Neural progenitor cell (in vitro differentiated cells): ENCODE results near the gene ATP13A3. TPM values are rescaled to one million over a fixed set of nuclear protein-coding genes. Genes with fewer than 3 reads are reported as not detected.

Source experiments
- DNase-seq: peaks from one replicate; pipeline ENCODE4 v3.0.0-alpha.2; 2016; ENCODE audit warnings: low spot score
- H2AFZ ChIP-seq: fragments of 200-600 bp; sonication (generic); replicated peaks from 2 replicates; pipeline ENCODE4 v1.6.1; 2016; ENCODE audit warnings: antibody characterized with exemption
- H3F3A ChIP-seq: fragments of 200-600 bp; sonication (generic); 2 replicates; pipeline ENCODE4 v1.6.1; 2016; ENCODE audit warnings: antibody characterized with exemption, low read depth
- H3K27ac ChIP-seq: fragments of 200-600 bp; sonication (generic); 2 replicates; pipeline ENCODE4 v1.5.1; 2016; ENCODE audit warnings: mild to moderate bottlenecking
- H3K27me3 ChIP-seq: fragments of 200-600 bp; sonication (generic); 2 replicates; pipeline ENCODE4 v1.6.1; 2016; ENCODE audit warnings: mild to moderate bottlenecking, moderate library complexity
- H3K36me3 ChIP-seq: fragments of 200-600 bp; sonication (generic); 2 replicates; pipeline ENCODE4 v1.5.1; 2016
- H3K4me1 ChIP-seq: fragments of 200-600 bp; sonication (generic); 2 replicates; pipeline ENCODE4 v1.6.1; 2016; ENCODE audit warnings: mixed run types
- H3K4me2 ChIP-seq: fragments of 200-600 bp; sonication (generic); 2 replicates; pipeline ENCODE4 v1.6.1; 2016
- H3K4me3 ChIP-seq: fragments of 200-600 bp; sonication (generic); 2 replicates; pipeline ENCODE4 v1.5.1; 2016
- H3K79me2 ChIP-seq: fragments of 200-600 bp; sonication (generic); 2 replicates; pipeline ENCODE4 v1.6.1; 2016; ENCODE audit warnings: low read depth
- H3K9ac ChIP-seq: fragments of 200-600 bp; sonication (generic); 2 replicates; pipeline ENCODE4 v1.6.1; 2016
- H3K9me3 ChIP-seq: fragments of 200-600 bp; sonication (generic); 2 replicates; pipeline ENCODE4 v1.5.1; 2016; ENCODE audit warnings: low read depth
- H4K20me1 ChIP-seq: fragments of 200-600 bp; sonication (generic); 2 replicates; pipeline ENCODE4 v1.6.1; 2016; ENCODE audit warnings: low read depth
- H3K27ac Mint-ChIP-seq: 3 replicates; pipeline ENCODE4 v1.8.0; 2021; ENCODE audit warnings: mixed read lengths
- H3K27me3 Mint-ChIP-seq: 2 replicates; pipeline ENCODE4 v1.8.0; 2022; ENCODE audit warnings: low read depth, mild to moderate bottlenecking, inconsistent platforms, moderate library complexity, mixed read lengths; ENCODE audit not compliant: insufficient read depth
- H3K36me3 Mint-ChIP-seq: 3 replicates; pipeline ENCODE4 v1.8.0; 2021; ENCODE audit warnings: mixed read lengths
- H3K4me1 Mint-ChIP-seq: 3 replicates; pipeline ENCODE4 v1.8.0; 2021; ENCODE audit warnings: mixed read lengths
- H3K4me3 Mint-ChIP-seq: 3 replicates; pipeline ENCODE4 v1.8.0; 2021; ENCODE audit warnings: mild to moderate bottlenecking, moderate library complexity, mixed read lengths
- H3K9me3 Mint-ChIP-seq: 3 replicates; pipeline ENCODE4 v1.8.0; 2020; ENCODE audit warnings: mixed read lengths
- CTCF ChIP-seq: fragments of 200-600 bp; sonication (generic); IDR thresholded peaks from 2 replicates; pipeline ENCODE4 v1.5.1; 2017; ENCODE audit warnings: antibody characterized with exemption, mild to moderate bottlenecking
- EZH2 ChIP-seq: fragments of 200-600 bp; sonication (generic); IDR thresholded peaks from 2 replicates; pipeline ENCODE4 v1.6.1; 2017; ENCODE audit warnings: antibody characterized with exemption, mild to moderate bottlenecking, moderate library complexity
- EZH2phosphoT487 ChIP-seq: fragments of 200-600 bp; sonication (generic); IDR thresholded peaks from 2 replicates; pipeline ENCODE4 v1.6.1; 2017; ENCODE audit warnings: antibody characterized with exemption
- total RNA-seq: library from RNA; depleted of rRNA; stranded (reverse); fragments of >200 nt; gene quantifications from 2 replicates; pipeline ENCODE4 v1.2.3, GENCODE V29; 2015; ENCODE audit warnings: low replicate concordance

Gene ATP13A3
- total RNA-seq, 1 donor from 2014 or later = 105 TPM

- H3K9me3 ChIP-seq = no peaks in the 10 kb centered on the region
- DNase-seq = no peak
- peaks cover 12% of the 10 kb centered on the region for H3F3A ChIP-seq
- peaks cover 37% of the 10 kb centered on the region for H3K36me3 ChIP-seq
- H3K27me3 ChIP-seq = no peaks in the 10 kb centered on the region
- no peak overlapping the region for H2AFZ ChIP-seq
- no peaks in the 10 kb centered on the region for H3K9me3 Mint-ChIP-seq
- no peaks in the 10 kb centered on the region for H3K4me1 Mint-ChIP-seq
- H3K79me2 ChIP-seq = no peaks in the 10 kb centered on the region
- no peak overlapping the region for H3K9ac ChIP-seq
- H3K27ac ChIP-seq = no peak overlapping the region
- H3K27me3 Mint-ChIP-seq = no peaks in the 10 kb centered on the region
- TF ChIP-seq EZH2 (no peak), EZH2phosphoT487 (no peak), CTCF (no peak)
- no peak overlapping the region for H3K27ac Mint-ChIP-seq
- H3K4me3 ChIP-seq = no peak overlapping the region
- no peak overlapping the region for H3K4me2 ChIP-seq
- peaks cover 3% of the 10 kb centered on the region for H4K20me1 ChIP-seq
- H3K4me3 Mint-ChIP-seq = no peak overlapping the region
- no peaks in the 10 kb centered on the region for H3K4me1 ChIP-seq
- H3K36me3 Mint-ChIP-seq = peaks cover 29% of the 10 kb centered on the region
These were observed 36.5 kb downstream of the ATP13A3 start for GRCh38 chr3:194450341-194450740.

GRCh38 chr3:194449913-194450312 is 36.9 kb downstream of the ATP13A3 start:
- TF ChIP-seq EZH2 = no peak
- TF ChIP-seq CTCF = no peak
- no peak for TF ChIP-seq EZH2phosphoT487
- Mint-ChIP-seq H3K9me3 (no peaks in the 10 kb centered on the region), H3K27ac (no peak overlapping the region), H3K27me3 (no peaks in the 10 kb centered on the region), H3K4me1 (no peaks in the 10 kb centered on the region), H3K36me3 (peaks cover 29% of the 10 kb centered on the region), H3K4me3 (no peak overlapping the region)
- Histone ChIP-seq H3K27ac (no peak overlapping the region), H4K20me1 (peaks cover 3% of the 10 kb centered on the region), H3K79me2 (no peaks in the 10 kb centered on the region), H3K9me3 (no peaks in the 10 kb centered on the region), H2AFZ (no peak overlapping the region), H3K4me3 (no peak overlapping the region), H3F3A (peaks cover 12% of the 10 kb centered on the region), H3K27me3 (no peaks in the 10 kb centered on the region), H3K9ac (no peak overlapping the region), H3K4me2 (no peak overlapping the region), H3K36me3 (peaks cover 40% of the 10 kb centered on the region), H3K4me1 (no peaks in the 10 kb centered on the region)
- DNase-seq = no peak

- H3K36me3 ChIP-seq = peaks cover 36% of the 10 kb centered on the region
- no peak for DNase-seq
- no peaks in the 10 kb centered on the region for H3K4me1 ChIP-seq
- H3K4me3 Mint-ChIP-seq = no peak overlapping the region
- no peaks in the 10 kb centered on the region for H3K79me2 ChIP-seq
- H3K4me3 ChIP-seq = no peak overlapping the region
- no peaks in the 10 kb centered on the region for H3K9me3 ChIP-seq
- peaks cover 12% of the 10 kb centered on the region for H3F3A ChIP-seq
- no peaks in the 10 kb centered on the region for H3K9me3 Mint-ChIP-seq
- H3K36me3 Mint-ChIP-seq = peaks cover 23% of the 10 kb centered on the region
- no peaks in the 10 kb centered on the region for H3K27me3 ChIP-seq
- no peak overlapping the region for H3K9ac ChIP-seq
- H3K4me2 ChIP-seq = no peak overlapping the region
- no peak overlapping the region for H3K27ac ChIP-seq
- no peaks in the 10 kb centered on the region for H3K4me1 Mint-ChIP-seq
- H3K27ac Mint-ChIP-seq = no peak overlapping the region
- no peaks in the 10 kb centered on the region for H4K20me1 ChIP-seq
- TF ChIP-seq EZH2 = no peak
- TF ChIP-seq CTCF = no peak
- no peak for TF ChIP-seq EZH2phosphoT487
- H2AFZ ChIP-seq = no peak overlapping the region
- H3K27me3 Mint-ChIP-seq = no peaks in the 10 kb centered on the region
These were observed 39.1 kb downstream of the ATP13A3 start for GRCh38 chr3:194447657-194448056.
